Keratinocyte (primary cell): ENCODE measurements around the gene FBH1. TPM values are rescaled to one million over a fixed set of nuclear protein-coding genes. Genes with fewer than 3 reads are reported as not detected.

Experiments used
- DNase-seq: peaks from one replicate; pipeline ENCODE4 v3.0.0-alpha.2; 2011; ENCODE audit warnings: low read depth, missing footprints, low spot score
- FAIRE-seq: peaks from 2 replicates; lab custom pipeline; 2011; peaks lifted over from hg19 to GRCh38; lab: Jason Lieb, UNC
- H2AFZ ChIP-seq: 2 replicates; pipeline ENCODE4 v1.6.0; 2012; ENCODE audit warnings: low read length, control low read depth, inconsistent platforms; ENCODE audit not compliant: control insufficient read depth
- H3K27ac ChIP-seq: 2 replicates; pipeline ENCODE4 v1.5.1; 2011; ENCODE audit warnings: low read length; ENCODE audit not compliant: control insufficient read depth, insufficient read depth
- H3K27me3 ChIP-seq: 3 replicates; pipeline ENCODE4 v1.6.0; 2011; ENCODE audit warnings: low read length; ENCODE audit not compliant: control insufficient read depth, insufficient read depth; ENCODE audit errors: extremely low read depth
- H3K36me3 ChIP-seq, 2 experiments: 2 replicates in 1 of 2; 3 replicates in 1 of 2; pipeline ENCODE4 v1.5.1; 2011; ENCODE audit warnings: low read length in 2 of 2, mild to moderate bottlenecking in 1 of 2; ENCODE audit not compliant: control insufficient read depth in 2 of 2, insufficient read depth in 2 of 2; ENCODE audit errors: extremely low read depth in 1 of 2
- H3K4me1 ChIP-seq: 3 replicates; pipeline ENCODE4 v1.5.1; 2011; ENCODE audit warnings: low read length; ENCODE audit not compliant: control insufficient read depth, insufficient read depth; ENCODE audit errors: extremely low read depth
- H3K4me2 ChIP-seq: 3 replicates; pipeline ENCODE4 v1.6.0; 2011; ENCODE audit warnings: low read depth, low read length; ENCODE audit not compliant: control insufficient read depth, insufficient read depth; ENCODE audit errors: extremely low read depth
- H3K4me3 ChIP-seq, 3 experiments: fragments of 200-600 bp in 1 of 3; sonication (generic) in 1 of 3; 2 replicates in 2 of 3; 3 replicates in 1 of 3; pipeline ENCODE4 v1.5.1; 2011 to 2016; ENCODE audit warnings: low read length in 3 of 3, mild to moderate bottlenecking in 3 of 3, control low read depth in 2 of 3, inconsistent platforms in 1 of 3, low read depth in 1 of 3, mixed read lengths in 1 of 3, mixed run types in 1 of 3, moderate library complexity in 1 of 3; ENCODE audit not compliant: control insufficient read depth in 2 of 3, insufficient read depth in 2 of 3; ENCODE audit errors: extremely low read depth in 1 of 3
- H3K79me2 ChIP-seq: 2 replicates; pipeline ENCODE4 v1.6.0; 2012; ENCODE audit warnings: low read length; ENCODE audit not compliant: control insufficient read depth, insufficient read depth
- H3K9ac ChIP-seq: 3 replicates; pipeline ENCODE4 v1.6.0; 2011; ENCODE audit warnings: low read length; ENCODE audit not compliant: control insufficient read depth, insufficient read depth; ENCODE audit errors: extremely low read depth
- H3K9me1 ChIP-seq: 3 replicates; pipeline ENCODE4 v1.6.0; 2011; ENCODE audit warnings: low read length; ENCODE audit not compliant: control insufficient read depth, insufficient read depth; ENCODE audit errors: extremely low read depth
- H3K9me3 ChIP-seq: 2 replicates; pipeline ENCODE4 v1.5.1; 2012; ENCODE audit warnings: low read depth, low read length; ENCODE audit not compliant: control insufficient read depth
- H4K20me1 ChIP-seq: 3 replicates; pipeline ENCODE4 v1.6.0; 2011; ENCODE audit warnings: low read length; ENCODE audit not compliant: control insufficient read depth, insufficient read depth; ENCODE audit errors: extremely low read depth
- EZH2 ChIP-seq: IDR thresholded peaks from one replicate; pipeline ENCODE4 v1.6.1; 2012; ENCODE audit warnings: inconsistent platforms, mild to moderate bottlenecking, low read length, moderate library complexity
- dilution Hi-C: fragments of 300-500 bp; cut with MboI; formaldehyde crosslinking; loops from one replicate; pipeline ENCODE4 v1.7.0; 2020; ENCODE audit warnings: low sequenced_read_pairs; ENCODE audit not compliant: extremely low pct_ligation_motif_present
- polyA plus RNA-seq, 5 experiments: library from polyadenylated mRNA; depleted of rRNA in 3 of 5; stranded (reverse) in 3 of 5; stranded (forward) in 1 of 5; unstranded in 1 of 5; fragments of >200 nt; gene quantifications; 1 replicate in 1 of 5; 2 replicates in 3 of 5; 3 replicates in 1 of 5; pipeline versions ENCODE4 v1.2.1 to v1.2.3, GENCODE V29; 2011 to 2012; ENCODE audit warnings: missing spikeins in 2 of 5, low read depth in 1 of 5, low replicate concordance in 1 of 5
- TF ChIP-seq, protein P1 (sequence below), 3 experiments: IDR thresholded peaks in 1 of 3; conservative IDR thresholded peaks in 1 of 3; optimal IDR thresholded peaks in 1 of 3; 2 replicates in 2 of 3; 3 replicates in 1 of 3; pipeline versions ENCODE3 to v1.5.1; 2011; ENCODE audit warnings: low read length in 3 of 3, mild to moderate bottlenecking in 3 of 3, moderate library complexity in 2 of 3, control low read depth in 1 of 3, inconsistent platforms in 1 of 3; ENCODE audit not compliant: insufficient read depth in 2 of 3; ENCODE audit errors: extremely low read depth in 1 of 3

The FBH1 gene
- polyA plus RNA-seq, 1 donor (not counting 4 experiments of a cell fraction or from before 2014, with no cell fraction given): 61.8 TPM

- Histone ChIP-seq H3K9me3 (no peaks in the 10 kb centered on the region), H2AFZ (no peak overlapping the region), H4K20me1 (peaks cover 4% of the 10 kb centered on the region), H3K9me1 (peaks cover 2% of the 10 kb centered on the region), H3K36me3 (peaks cover 9 to 26% of the 10 kb centered on the region in 2 experiments), H3K9ac (no peak overlapping the region), H3K27ac (no peak overlapping the region), H3K79me2 (peaks cover 80% of the 10 kb centered on the region), H3K27me3 (no peaks in the 10 kb centered on the region), H3K4me1 (peaks cover 22% of the 10 kb centered on the region), H3K4me2 (no peak overlapping the region), H3K4me3 (no peak overlapping the region)
- TF ChIP-seq, protein P1, sequence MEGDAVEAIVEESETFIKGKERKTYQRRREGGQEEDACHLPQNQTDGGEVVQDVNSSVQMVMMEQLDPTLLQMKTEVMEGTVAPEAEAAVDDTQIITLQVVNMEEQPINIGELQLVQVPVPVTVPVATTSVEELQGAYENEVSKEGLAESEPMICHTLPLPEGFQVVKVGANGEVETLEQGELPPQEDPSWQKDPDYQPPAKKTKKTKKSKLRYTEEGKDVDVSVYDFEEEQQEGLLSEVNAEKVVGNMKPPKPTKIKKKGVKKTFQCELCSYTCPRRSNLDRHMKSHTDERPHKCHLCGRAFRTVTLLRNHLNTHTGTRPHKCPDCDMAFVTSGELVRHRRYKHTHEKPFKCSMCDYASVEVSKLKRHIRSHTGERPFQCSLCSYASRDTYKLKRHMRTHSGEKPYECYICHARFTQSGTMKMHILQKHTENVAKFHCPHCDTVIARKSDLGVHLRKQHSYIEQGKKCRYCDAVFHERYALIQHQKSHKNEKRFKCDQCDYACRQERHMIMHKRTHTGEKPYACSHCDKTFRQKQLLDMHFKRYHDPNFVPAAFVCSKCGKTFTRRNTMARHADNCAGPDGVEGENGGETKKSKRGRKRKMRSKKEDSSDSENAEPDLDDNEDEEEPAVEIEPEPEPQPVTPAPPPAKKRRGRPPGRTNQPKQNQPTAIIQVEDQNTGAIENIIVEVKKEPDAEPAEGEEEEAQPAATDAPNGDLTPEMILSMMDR (optimal IDR thresholded peaks at IDR 0.05 in 1 of 3, IDR thresholded peaks at IDR 0.05 in 1 of 3, conservative IDR thresholded peaks at IDR 0.05 in 1 of 3; ENCODE audit: extremely low read depth in 1 of 3, insufficient read depth in 2 of 3, low read length in 3 of 3): no peak
- dilution Hi-C loops: no loop called here
- FAIRE-seq (no peak), DNase-seq (no peak)
These were observed 3.3 kb downstream of the FBH1 start for GRCh38 chr10:5893321-5893720.

DNA sequence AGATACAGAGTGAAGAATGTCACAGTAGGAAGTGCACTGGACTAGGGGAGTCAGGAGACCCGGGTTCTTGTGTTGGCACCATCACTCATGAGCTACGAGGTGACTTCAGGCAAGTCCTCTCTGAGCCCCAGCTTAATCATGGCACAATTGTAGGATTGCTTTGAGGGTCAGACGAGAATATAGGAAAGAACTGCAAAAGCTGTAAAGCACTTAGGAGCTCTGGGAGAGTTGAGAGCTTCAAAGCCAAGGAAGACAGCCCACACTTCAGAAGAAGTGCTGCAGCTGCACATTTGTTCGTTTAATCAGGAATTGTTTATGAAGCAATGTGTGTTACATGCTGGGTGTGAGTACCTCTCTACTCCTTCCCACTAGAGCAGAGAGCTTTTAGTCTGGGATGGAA is 4.4 kb downstream of the FBH1 start:
- H3K27ac ChIP-seq: no peak overlapping the region
- dilution Hi-C loops: no loop called here
- H3K9ac ChIP-seq: no peak overlapping the region
- H3K4me1 ChIP-seq: peaks cover 17% of the 10 kb centered on the region
- TF ChIP-seq EZH2: no peak
- TF ChIP-seq, protein P1 (optimal IDR thresholded peaks at IDR 0.05 in 1 of 3, IDR thresholded peaks at IDR 0.05 in 1 of 3, conservative IDR thresholded peaks at IDR 0.05 in 1 of 3; ENCODE audit: extremely low read depth in 1 of 3, insufficient read depth in 2 of 3, low read length in 3 of 3): no peak
- no peak overlapping the region for H3K4me3 ChIP-seq
- no peak overlapping the region for H2AFZ ChIP-seq
- H3K9me1 ChIP-seq: peaks cover 2% of the 10 kb centered on the region
- H3K9me3 ChIP-seq: no peaks in the 10 kb centered on the region
- no peak overlapping the region for H3K4me2 ChIP-seq
- peaks cover 4% of the 10 kb centered on the region for H4K20me1 ChIP-seq
- peaks cover 9 to 29% of the 10 kb centered on the region in 2 experiments for H3K36me3 ChIP-seq
- H3K79me2 ChIP-seq: peaks cover 80% of the 10 kb centered on the region
- FAIRE-seq: no peak
- H3K27me3 ChIP-seq: no peaks in the 10 kb centered on the region
- no peak for DNase-seq
